Spleen (tissue), 7 donors: ENCODE data around the gene STK4.

Source experiments
- POLR2A ChIP-seq, 3 donors: fragments of 450-650 bp; IDR thresholded peaks; one replicate each; pipeline ENCODE4 v1.5.1; 2017; ENCODE audit warnings: antibody characterized with exemption in 3 of 3, mild to moderate bottlenecking in 1 of 3
- POLR2AphosphoS5 ChIP-seq, 3 donors: sonication (generic); formaldehyde crosslinking; IDR thresholded peaks; one replicate each; pipeline ENCODE4 v1.5.1; 2017; ENCODE audit warnings: antibody characterized with exemption in 3 of 3
- TF ChIP-seq, protein P1 (sequence below), 11 experiments: fragments of 200-600 bp in 7 of 11; fragments of 450-650 bp in 4 of 11; sonication (generic) in 4 of 11; IDR thresholded peaks in 8 of 11; conservative IDR thresholded peaks in 3 of 11; 1 replicate in 7 of 11; 2 replicates in 4 of 11; pipeline versions ENCODE4 v1.4.0 to v1.8.0; 2016 to 2021; ENCODE audit warnings: antibody characterized with exemption in 11 of 11, inconsistent platforms in 4 of 11, mild to moderate bottlenecking in 1 of 11
- donor health status: DM: no; HTN: no; CAD: no; lungs with moderate emphysema.
- donor health status: DM: no; HTN: no; CAD: no.
- donor health status: DM: no; HTN: no; CAD: no.

- no peak for TF ChIP-seq POLR2AphosphoS5 (IDR thresholded peaks at IDR 0.05)
- TF ChIP-seq, protein P1, sequence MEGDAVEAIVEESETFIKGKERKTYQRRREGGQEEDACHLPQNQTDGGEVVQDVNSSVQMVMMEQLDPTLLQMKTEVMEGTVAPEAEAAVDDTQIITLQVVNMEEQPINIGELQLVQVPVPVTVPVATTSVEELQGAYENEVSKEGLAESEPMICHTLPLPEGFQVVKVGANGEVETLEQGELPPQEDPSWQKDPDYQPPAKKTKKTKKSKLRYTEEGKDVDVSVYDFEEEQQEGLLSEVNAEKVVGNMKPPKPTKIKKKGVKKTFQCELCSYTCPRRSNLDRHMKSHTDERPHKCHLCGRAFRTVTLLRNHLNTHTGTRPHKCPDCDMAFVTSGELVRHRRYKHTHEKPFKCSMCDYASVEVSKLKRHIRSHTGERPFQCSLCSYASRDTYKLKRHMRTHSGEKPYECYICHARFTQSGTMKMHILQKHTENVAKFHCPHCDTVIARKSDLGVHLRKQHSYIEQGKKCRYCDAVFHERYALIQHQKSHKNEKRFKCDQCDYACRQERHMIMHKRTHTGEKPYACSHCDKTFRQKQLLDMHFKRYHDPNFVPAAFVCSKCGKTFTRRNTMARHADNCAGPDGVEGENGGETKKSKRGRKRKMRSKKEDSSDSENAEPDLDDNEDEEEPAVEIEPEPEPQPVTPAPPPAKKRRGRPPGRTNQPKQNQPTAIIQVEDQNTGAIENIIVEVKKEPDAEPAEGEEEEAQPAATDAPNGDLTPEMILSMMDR (IDR thresholded peaks at IDR 0.05 in 8 of 11, conservative IDR thresholded peaks at IDR 0.05 in 3 of 11), result no peak
- no peak for TF ChIP-seq POLR2A (IDR thresholded peaks at IDR 0.05)
These were observed 17.8 kb upstream of the STK4 start for GRCh38 chr20:44948513-44948912.
